Transverse colon (tissue), 4 donors: ENCODE measurements around the gene USP11. TPM values are rescaled to one million over a fixed set of nuclear protein-coding genes. Genes with fewer than 3 reads are reported as not detected.

Source experiments
- DNase-seq: peaks from one replicate; pipeline ENCODE4 v3.0.0-alpha.2; 2019
- H3K27ac ChIP-seq, 4 donors: fragments of 200-600 bp; sonication (generic); 2 replicates each; pipeline ENCODE4 v1.5.1; 2016 to 2018; ENCODE audit warnings: inconsistent platforms in 4 of 4
- H3K27me3 ChIP-seq: fragments of 200-600 bp; sonication (generic); 2 replicates; pipeline ENCODE4 v1.5.1; 2017; ENCODE audit warnings: inconsistent platforms
- H3K36me3 ChIP-seq, 4 donors: fragments of 200-600 bp; sonication (generic); 2 replicates each; pipeline ENCODE4 v1.5.1; 2017 to 2019; ENCODE audit warnings: inconsistent platforms in 4 of 4
- H3K4me1 ChIP-seq, 4 donors: fragments of 200-600 bp; sonication (generic); 2 replicates each; pipeline ENCODE4 v1.5.1; 2017 to 2020; ENCODE audit warnings: inconsistent platforms in 4 of 4
- H3K4me3 ChIP-seq, 4 donors: fragments of 200-600 bp; sonication (generic); 1 replicate in 1 of 4; 2 replicates in 3 of 4; pipeline versions ENCODE4 v1.5.1 to v1.6.1; 2017 to 2019; ENCODE audit warnings: inconsistent platforms in 4 of 4
- H3K9me3 ChIP-seq, 2 donors: fragments of 200-600 bp; sonication (generic); 2 replicates each; pipeline ENCODE4 v1.5.1; 2017 to 2019; ENCODE audit warnings: inconsistent platforms in 2 of 2
- CTCF ChIP-seq, 5 experiments: fragments of 200-600 bp in 3 of 5; fragments of 450-650 bp in 2 of 5; sonication (generic) in 3 of 5; IDR thresholded peaks; 1 replicate in 2 of 5; 2 replicates in 3 of 5; pipeline ENCODE4 v1.5.1; 2016 to 2017; ENCODE audit warnings: antibody characterized with exemption in 5 of 5, inconsistent platforms in 3 of 5, mild to moderate bottlenecking in 2 of 5, moderate library complexity in 1 of 5
- EP300 ChIP-seq: sonication (generic); formaldehyde crosslinking; IDR thresholded peaks from one replicate; pipeline ENCODE4 v1.6.1; 2017; ENCODE audit warnings: antibody characterized with exemption, low read depth
- POLR2A ChIP-seq: fragments of 450-650 bp; IDR thresholded peaks from one replicate; pipeline ENCODE4 v1.6.1; 2016; ENCODE audit warnings: antibody characterized with exemption, mild to moderate bottlenecking, moderate library complexity
- POLR2AphosphoS5 ChIP-seq, 3 donors: sonication (generic); formaldehyde crosslinking; IDR thresholded peaks; one replicate each; pipeline ENCODE4 v1.6.1; 2016; ENCODE audit warnings: antibody characterized with exemption in 3 of 3
- WGBS, 2 donors: methylation state at CpG; one replicate each; pipeline ENCODE4 v1.1.5; 2018; ENCODE audit warnings: low coverage in 1 of 2; 5-methylcytosine and 5-hydroxymethylcytosine counted together
- in situ Hi-C, 4 donors: fragments of 200-750 bp; cut with MboI; loops; one replicate each; pipeline versions ENCODE4 v1.15.0 to v1.15.1; 2017; ENCODE audit warnings: low sequenced_read_pairs in 3 of 4, low pct_ligation_motif_present in 1 of 4, low pct_unique_long_range_greater_than_20kb in 1 of 4
- intact Hi-C: fragments of 100-400 bp; cut with DNase I; formaldehyde crosslinking; loops from one replicate; pipeline ENCODE4 v1.15.1; 2023; ENCODE audit warnings: low total_unique reads
- total RNA-seq, 4 donors: library from RNA; depleted of rRNA; stranded (reverse); fragments of >200 nt; gene quantifications; one replicate each; pipeline ENCODE4 v1.1.0, GENCODE V29; 2016

Gene USP11
- total RNA-seq, 4 donors from 2014 or later: 5.0 to 45.3 (median 22.3) TPM

- Histone ChIP-seq H3K4me1 (peaks cover 26 to 63% (median 34%) of the 10 kb centered on the region in 4 donors), H3K27ac (peak overlapping the region in 2 of 4 donors; percentile 16 to 28), H3K27me3 (no peaks in the 10 kb centered on the region), H3K36me3 (peaks cover 1 to 5% (median 3%) of the 10 kb centered on the region in 4 donors), H3K4me3 (no peak overlapping the region), H3K9me3 (no peaks in the 10 kb centered on the region)
- intact Hi-C loops (no loop called here), in situ Hi-C loops (loop anchor here (10.0 to 25.0 kb wide), 4 partner anchors 189 to 329 kb away; no protein-coding TSS in a partner anchor)
- TF ChIP-seq EP300: no peak
- no peak for TF ChIP-seq POLR2AphosphoS5 (IDR thresholded peaks at IDR 0.05)
- no peak for TF ChIP-seq POLR2A
- no peak for TF ChIP-seq CTCF (IDR thresholded peaks at IDR 0.05)
- DNase-seq: no peak
- 62% methylated on average over 3 of the region's 3 CpGs; no CpG with 5 or more reads in 1 of the 2 donors for WGBS, 2 donors
Measured at GRCh38 chrX:47196098-47196497, 36.7 kb upstream of the USP11 start.

GRCh38 chrX:47197526-47197925 is 35.3 kb upstream of the USP11 start:
- DNase-seq: no peak
- intact Hi-C loops (no loop called here), in situ Hi-C loops (loop anchor here (10.0 to 25.0 kb wide), 4 partner anchors 187 to 327 kb away; no protein-coding TSS in a partner anchor)
- peaks cover 26 to 57% (median 34%) of the 10 kb centered on the region in 4 donors for H3K4me1 ChIP-seq
- H3K27me3 ChIP-seq: no peaks in the 10 kb centered on the region
- no peaks in the 10 kb centered on the region for H3K9me3 ChIP-seq
- WGBS, 2 donors: 76% methylated on average over 7 of the region's 7 CpGs; no CpG with 5 or more reads in 1 of the 2 donors
- H3K27ac ChIP-seq: no peak overlapping the region
- no peak overlapping the region for H3K4me3 ChIP-seq
- TF ChIP-seq POLR2A (no peak), EP300 (no peak), CTCF (IDR thresholded peaks at IDR 0.05) (no peak), POLR2AphosphoS5 (IDR thresholded peaks at IDR 0.05) (no peak)
- peaks cover 1 to 16% (median 3%) of the 10 kb centered on the region in 4 donors for H3K36me3 ChIP-seq

GRCh38 chrX:47198026-47198686 is 34.7 kb upstream of the USP11 start:
- H3K9me3 ChIP-seq: no peaks in the 10 kb centered on the region
- 86% methylated on average over 10 of the region's 10 CpGs; no CpG with 5 or more reads in 1 of the 2 donors for WGBS, 2 donors
- TF ChIP-seq POLR2A: no peak
- no peak for TF ChIP-seq CTCF (IDR thresholded peaks at IDR 0.05)
- no peak for TF ChIP-seq EP300
- no peak for TF ChIP-seq POLR2AphosphoS5 (IDR thresholded peaks at IDR 0.05)
- no peaks in the 10 kb centered on the region for H3K27me3 ChIP-seq
- H3K4me3 ChIP-seq: no peak overlapping the region
- peaks cover 1 to 23% (median 3%) of the 10 kb centered on the region in 4 donors for H3K36me3 ChIP-seq
- no peak for DNase-seq
- intact Hi-C loops (no loop called here), in situ Hi-C loops (loop anchor here (10.0 to 25.0 kb wide), 4 partner anchors 187 to 327 kb away; no protein-coding TSS in a partner anchor)
- H3K4me1 ChIP-seq: peaks cover 26 to 51% (median 32%) of the 10 kb centered on the region in 4 donors
- H3K27ac ChIP-seq: no peak overlapping the region

- TF ChIP-seq POLR2A (no peak), POLR2AphosphoS5 (IDR thresholded peaks at IDR 0.05) (no peak), CTCF (IDR thresholded peaks at IDR 0.05) (no peak), EP300 (no peak)
- Histone ChIP-seq H3K27me3 (no peaks in the 10 kb centered on the region), H3K9me3 (no peaks in the 10 kb centered on the region), H3K4me3 (no peak overlapping the region), H3K36me3 (peaks cover 1 to 23% (median 3%) of the 10 kb centered on the region in 4 donors), H3K27ac (no peak overlapping the region), H3K4me1 (peaks cover 26 to 49% (median 30%) of the 10 kb centered on the region in 4 donors)
- intact Hi-C loops (no loop called here), in situ Hi-C loops (loop anchor here (10.0 to 25.0 kb wide), 4 partner anchors 186 to 326 kb away; no protein-coding TSS in a partner anchor)
- DNase-seq: no peak
- 90% methylated on average over 15 of the region's 15 CpGs; no CpG with 5 or more reads in 1 of the 2 donors for WGBS, 2 donors
Measured at GRCh38 chrX:47198687-47199080, 34.1 kb upstream of the USP11 start.
